K562 (cell line): Measurements from ENCODE around the gene BDH1. TPM values are rescaled to one million over a fixed set of nuclear protein-coding genes. Genes with fewer than 3 reads are reported as not detected.

ENCODE experiments used
- ATAC-seq: fragments of 200-7000 bp; cut with Tn5 transposase; 3 replicates; pipeline ENCODE4 v1.9.1; 2020; ENCODE audit warnings: moderate library complexity
- BruUV-seq: library from RNA; stranded (reverse); fragments of 400-500 nt; replicated peaks from 2 replicates; lab custom pipeline; 2021; lab: Mats Ljungman, UMichigan
- CTCF ChIA-PET: fragments of 300-600 bp; formaldehyde crosslinking; extraction: SDS; loops from one replicate; lab custom pipeline; 2021; ENCODE audit warnings: low intra/inter-chr PET ratio; lab: Yijun Ruan, JAX
- POLR2A ChIA-PET: fragments of 300-600, 350-650 bp; sonication (Branson Sonifier 250); formaldehyde crosslinking; extraction: SDS; loops from one replicate; lab custom pipeline; 2021; ENCODE audit warnings: antibody characterized with exemption, inconsistent platforms; lab: Yijun Ruan, JAX
- DNase-seq, 4 experiments: peaks; one replicate each; pipeline versions ENCODE4 v3.0.0 to v3.0.0-alpha.2; 2011 to 2018; ENCODE audit warnings: low spot score in 3 of 4, mixed read lengths in 3 of 4; ENCODE audit errors: extremely low read depth in 1 of 4
- FAIRE-seq: peaks from 2 replicates; lab custom pipeline; 2011; peaks lifted over from hg19 to GRCh38; lab: Jason Lieb, UNC
- H2AFZ ChIP-seq: 2 replicates; pipeline ENCODE4 v1.6.0; 2011; ENCODE audit warnings: low read depth, low read length, control low read depth, inconsistent platforms
- H3K27ac ChIP-seq: fragments of 200-600 bp; 3 replicates; pipeline ENCODE4 v1.8.0; 2011; ENCODE audit warnings: low read depth, mild to moderate bottlenecking, control low read depth, inconsistent platforms, low read length, moderate library complexity, mixed read lengths; ENCODE audit errors: extremely low read depth
- H3K27me3 ChIP-seq, 2 experiments: fragments of 300-600 bp in 1 of 2; 2 replicates in 1 of 2; 3 replicates in 1 of 2; pipeline versions ENCODE4 v1.6.0 to v1.8.0; 2011; ENCODE audit warnings: inconsistent platforms in 2 of 2, low read length in 2 of 2, mild to moderate bottlenecking in 1 of 2, mixed read lengths in 1 of 2, moderate library complexity in 1 of 2; ENCODE audit not compliant: control insufficient read depth in 2 of 2, insufficient read depth in 2 of 2
- H3K36me3 ChIP-seq: fragments of 300-600 bp; 3 replicates; pipeline ENCODE4 v1.8.0; 2011; ENCODE audit warnings: mild to moderate bottlenecking, low read length, inconsistent platforms; ENCODE audit not compliant: control insufficient read depth, insufficient read depth
- H3K4me1 ChIP-seq, 2 experiments: fragments of 200-600 bp in 1 of 2; replicated peaks in 1 of 2; 2 replicates in 1 of 2; 3 replicates in 1 of 2; pipeline versions ENCODE4 v1.5.1 to v1.8.0; 2011; ENCODE audit warnings: inconsistent platforms in 2 of 2, low read length in 2 of 2, mild to moderate bottlenecking in 1 of 2, mixed read lengths in 1 of 2, moderate library complexity in 1 of 2; ENCODE audit not compliant: control insufficient read depth in 2 of 2, insufficient read depth in 2 of 2
- H3K4me2 ChIP-seq: 2 replicates; pipeline ENCODE4 v1.6.1; 2011; ENCODE audit warnings: low read length, control low read depth, inconsistent platforms, mixed read lengths; ENCODE audit not compliant: insufficient read depth
- H3K4me3 ChIP-seq: fragments of 200-600 bp; sonication (generic), shearing (Covaris generic); 2 replicates; pipeline ENCODE4 v1.5.1; 2016; ENCODE audit warnings: control low read depth, inconsistent platforms
- H3K79me2 ChIP-seq: fragments of 200-600 bp; 3 replicates; pipeline ENCODE4 v1.8.0; 2011; ENCODE audit warnings: low read length, inconsistent platforms; ENCODE audit not compliant: control insufficient read depth, insufficient read depth
- H3K9ac ChIP-seq, 2 experiments: 2 replicates each; pipeline versions ENCODE4 v1.6.0 to v1.6.1; 2011; ENCODE audit warnings: low read depth in 2 of 2, low read length in 2 of 2, control low read depth in 1 of 2, inconsistent platforms in 1 of 2, mild to moderate bottlenecking in 1 of 2, mixed read lengths in 1 of 2; ENCODE audit not compliant: insufficient read depth in 1 of 2
- H3K9me1 ChIP-seq: one replicate; pipeline ENCODE4 v1.6.0; 2011; ENCODE audit warnings: inconsistent platforms, mild to moderate bottlenecking, low read length, moderate library complexity; ENCODE audit not compliant: control insufficient read depth, insufficient read depth
- H3K9me3 ChIP-seq: replicated peaks from 2 replicates; pipeline ENCODE4 v1.5.1; 2011; ENCODE audit warnings: low read depth, low read length, inconsistent platforms; ENCODE audit not compliant: control insufficient read depth, insufficient read depth
- H4K20me1 ChIP-seq: replicated peaks from 2 replicates; pipeline ENCODE4 v1.6.1; 2011; ENCODE audit warnings: low read length, inconsistent platforms, mixed read lengths; ENCODE audit not compliant: control insufficient read depth, insufficient read depth
- CBFA2T3 ChIP-seq: fragments of 450-650 bp; IDR thresholded peaks from 2 replicates; pipeline ENCODE4 v1.6.1; 2017
- CSDE1 ChIP-seq, 2 experiments: fragments of 450-650 bp; IDR thresholded peaks; 2 replicates each; pipeline ENCODE4 v1.6.1; 2016; ENCODE audit warnings: mild to moderate bottlenecking in 1 of 2
- ETV6 ChIP-seq, 3 experiments: fragments of 150-350 bp in 1 of 3; sonication (generic) in 1 of 3; formaldehyde crosslinking in 1 of 3; IDR thresholded peaks; 2 replicates each; pipeline versions ENCODE4 v1.6.1 to v1.8.0; 2014 to 2022; ENCODE audit warnings: borderline replicate concordance in 2 of 3, low read depth in 2 of 3, antibody characterized with exemption in 1 of 3, low read length in 1 of 3, mild to moderate bottlenecking in 1 of 3, missing genetic modification reagents in 1 of 3
- HDGF ChIP-seq: fragments of 450-650 bp; IDR thresholded peaks from 2 replicates; pipeline ENCODE4 v1.6.1; 2016
- HOXB6 ChIP-seq: fragments of 250-450 bp; sonication (Bioruptor Pico); IDR thresholded peaks from 2 replicates; pipeline ENCODE4 v1.5.1; 2022; ENCODE audit warnings: mild to moderate bottlenecking, borderline replicate concordance
- RCOR1 ChIP-seq, 2 experiments: IDR thresholded peaks; 2 replicates each; pipeline ENCODE4 v1.6.1; 2012; ENCODE audit warnings: low read depth in 2 of 2, low read length in 2 of 2, borderline replicate concordance in 1 of 2, improper control_type of control experiment in 1 of 2
- TCF3 ChIP-seq: sonication (generic); formaldehyde crosslinking; IDR thresholded peaks from 2 replicates; pipeline ENCODE4 v1.4.0; 2020; ENCODE audit warnings: mild to moderate bottlenecking, missing genetic modification reagents
- THRAP3 ChIP-seq: fragments of 450-650 bp; IDR thresholded peaks from 2 replicates; pipeline ENCODE4 v1.6.1; 2016; ENCODE audit warnings: mild to moderate bottlenecking, inconsistent platforms, borderline replicate concordance
- USF1 ChIP-seq: sonication (generic); formaldehyde crosslinking; IDR thresholded peaks from 2 replicates; pipeline ENCODE4 v1.9.0; 2022; ENCODE audit warnings: mild to moderate bottlenecking, missing genetic modification reagents
- YY1 ChIP-seq, 3 experiments: IDR thresholded peaks; 2 replicates each; pipeline ENCODE4 v1.6.1; 2011; ENCODE audit warnings: low read length in 2 of 3, mild to moderate bottlenecking in 2 of 3, moderate library complexity in 2 of 3, borderline replicate concordance in 1 of 3, control low read depth in 1 of 3, low read depth in 1 of 3; ENCODE audit not compliant: insufficient read depth in 3 of 3, insufficient replicate concordance in 2 of 3, control insufficient read depth in 1 of 3, insufficient read length in 1 of 3; ENCODE audit errors: extremely low read depth in 1 of 3
- ZBTB11 ChIP-seq, 3 experiments: fragments of 200-800 bp in 1 of 3; fragments of 250-450 bp in 1 of 3; fragments of 450-650 bp in 1 of 3; sonication (Bioruptor Pico) in 1 of 3; sonication (Bioruptor generic) in 1 of 3; formaldehyde crosslinking in 1 of 3; IDR thresholded peaks; 2 replicates each; pipeline versions ENCODE4 v1.6.1 to v1.8.0; 2016 to 2022; ENCODE audit warnings: mild to moderate bottlenecking in 2 of 3, missing genetic modification characterization in 2 of 3, missing compliant biosample characterization in 1 of 3, moderate library complexity in 1 of 3
- ZBTB9 ChIP-seq: fragments of 450-650 bp; formaldehyde crosslinking; IDR thresholded peaks from 2 replicates; pipeline ENCODE4 v1.4.0; 2020; ENCODE audit warnings: mild to moderate bottlenecking, moderate library complexity
- ZC3H11A ChIP-seq: IDR thresholded peaks from 2 replicates; pipeline ENCODE4 v1.6.1; 2012; ENCODE audit warnings: low read depth, low read length, improper control_type of control experiment
- WGBS: fragments of 100-300 bp; shearing (Covaris generic); methylation state at CpG from one replicate; pipeline ENCODE4 v1.1.6; 2016; ENCODE audit warnings: low coverage, mixed read lengths; ENCODE audit not compliant: insufficient coverage; ENCODE audit errors: missing lambda C conversion rate; 5-methylcytosine and 5-hydroxymethylcytosine counted together
- in situ Hi-C: fragments of 300-500 bp; cut with MboI; formaldehyde crosslinking; loops from 4 replicates; pipeline ENCODE4 v1.15.0; 2018; ENCODE audit warnings: inconsistent platforms, mixed read lengths
- intact Hi-C: fragments of 100-400 bp; cut with micrococcal nuclease; formaldehyde crosslinking; loops from 2 replicates; pipeline ENCODE4 v1.14.2; 2022
- polyA plus RNA-seq, 8 experiments: library from polyadenylated mRNA; depleted of rRNA in 4 of 8; stranded (reverse) in 5 of 8; unstranded in 3 of 8; fragments of >200 nt; fragmentation: Nextera tagmentation in 2 of 8; fragmentation: Illumina TruSeq in 1 of 8; extraction: Ambion mirVana in 2 of 8; extraction: Trizol in 1 of 8; gene quantifications; 2 replicates each; pipeline versions ENCODE4 v1.2.1 to v1.2.3, GENCODE V29; 2011 to 2014; ENCODE audit warnings: inconsistent platforms in 1 of 8, missing spikeins in 1 of 8
- total RNA-seq, 7 experiments: library from RNA; depleted of rRNA in 6 of 7; stranded (reverse); fragments of >200 nt in 6 of 7; fragmentation: Illumina TruSeq in 2 of 7; extraction: Trizol in 2 of 7; gene quantifications; 2 replicates each; pipeline versions ENCODE4 v1.2.1 to v1.2.3, GENCODE V29; 2011 to 2021; ENCODE audit warnings: low replicate concordance in 1 of 7

The BDH1 gene
- total and polyA plus RNA-seq, 9 of the 15 experiments (the other 6 are each of a cell fraction or from before 2014, with no cell fraction given): 0.07 to 0.89 (median 0.12) TPM; not detected in 3

- ChIA-PET CTCF (no interaction called here), POLR2A (interaction anchor here (0.6 to 1.2 kb wide), 3 partner anchors 29 to 91 kb away, joined by 3 read pairs; no protein-coding TSS in a partner anchor)
- DNase-seq (no peak), FAIRE-seq (no peak), ATAC-seq (peak; percentile 48)
- no peaks in the 10 kb centered on the region for H3K9me1 ChIP-seq
- peaks cover 22 to 60% of the 10 kb centered on the region in 2 experiments for H3K27me3 ChIP-seq
- H3K4me1 ChIP-seq: no peaks in the 10 kb centered on the region
- no peaks in the 10 kb centered on the region for H3K9me3 ChIP-seq
- H4K20me1 ChIP-seq: no peaks in the 10 kb centered on the region
- no peak overlapping the region for H3K4me2 ChIP-seq
- no peak overlapping the region for H3K27ac ChIP-seq
- H3K4me3 ChIP-seq: no peak overlapping the region
- no peak overlapping the region for H2AFZ ChIP-seq
- BruUV-seq: no TSS peak
- no peak overlapping the region for H3K9ac ChIP-seq
- intact Hi-C loops: no loop called here
- in situ Hi-C loops: no loop called here
- no peaks in the 10 kb centered on the region for H3K36me3 ChIP-seq
- 0% methylated on average over 7 of the region's 7 CpGs for WGBS
- no peaks in the 10 kb centered on the region for H3K79me2 ChIP-seq
- peak; percentile 39; the same call in 1 of the 2 replicates for TF ChIP-seq CBFA2T3
- no peak for TF ChIP-seq YY1 (IDR thresholded peaks at IDR 0.05; ENCODE audit: borderline replicate concordance in 1 of 3, control insufficient read depth in 1 of 3, extremely low read depth in 1 of 3, insufficient read depth in 3 of 3, insufficient read length in 1 of 3, insufficient replicate concordance in 2 of 3, low read depth in 1 of 3, low read length in 2 of 3)
- 0 out of 2 replicates have a peak, but pooled peaks have one; percentile 26 for TF ChIP-seq ZC3H11A
- TF ChIP-seq USF1 (CRISPR knock-in tag): peak; percentile 21; the same call in 1 of the 2 replicates
- TF ChIP-seq ZBTB11 (CRISPR knock-in tag; IDR thresholded peaks at IDR 0.05): no peak
- peak; percentile 24; the same call in 1 of the 2 replicates for TF ChIP-seq TCF3
- no peak for TF ChIP-seq HDGF
- peak in 1 of 2 experiments; percentile 73; a peak in 1 of 4 replicates for TF ChIP-seq RCOR1 (IDR thresholded peaks at IDR 0.05; ENCODE audit: borderline replicate concordance in 1 of 2, low read depth in 2 of 2, low read length in 2 of 2)
- no peak for TF ChIP-seq ETV6 (IDR thresholded peaks at IDR 0.05; ENCODE audit: borderline replicate concordance in 1 of 2, low read depth in 2 of 2, low read length in 1 of 2)
- TF ChIP-seq ETV6 (CRISPR knock-in tag; IDR thresholded peaks at IDR 0.05; ENCODE audit: borderline replicate concordance): no peak
- no peak for TF ChIP-seq THRAP3
- no peak for TF ChIP-seq HOXB6 (CRISPR knock-in tag)
- TF ChIP-seq CSDE1 (IDR thresholded peaks at IDR 0.05): no peak
- TF ChIP-seq ZBTB9: no peak
Measured at GRCh38 chr3:197466586-197467399, 89.0 kb downstream of the BDH1 start.
